ENCODE results near the gene TCF7.

DNA sequence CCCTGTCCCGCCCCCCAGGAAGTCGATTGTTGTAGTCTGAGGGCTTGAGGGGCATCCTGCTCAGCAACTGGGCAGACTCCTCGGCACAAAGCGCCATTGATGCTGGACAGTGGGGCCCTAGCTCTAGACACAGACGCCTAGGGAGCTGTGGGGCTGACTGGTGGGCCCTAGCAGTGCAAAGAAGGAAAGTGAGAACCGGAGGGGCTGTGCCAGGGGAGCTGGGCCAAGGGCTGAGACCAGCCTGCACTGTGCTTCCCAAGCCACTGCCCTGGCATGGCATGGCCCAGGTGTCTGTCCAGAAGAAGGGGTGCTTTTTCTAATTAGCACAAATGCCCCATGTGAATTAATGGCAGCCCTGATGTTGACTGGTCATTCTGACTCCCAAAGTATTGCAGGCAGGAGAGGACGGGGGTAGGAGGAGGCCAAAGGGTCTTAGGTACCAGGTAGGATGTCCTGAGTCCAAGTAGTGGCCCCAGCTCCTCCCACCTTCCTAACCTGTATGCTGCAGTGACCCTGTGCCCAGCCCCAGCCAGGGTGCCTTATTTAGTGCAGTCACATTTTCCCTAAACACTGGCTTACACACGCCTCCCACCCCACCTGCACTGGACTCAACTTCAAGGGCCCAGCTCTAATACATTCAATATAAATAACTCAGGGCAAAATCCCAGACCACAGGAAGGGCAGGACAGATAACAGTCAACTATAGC is 15.9 kb downstream of the TCF7 start:
- no peak for TF ChIP-seq EZH2 (IDR thresholded peaks at IDR 0.05; ENCODE audit: low read depth)
- no peak for TF ChIP-seq CTCF (conservative IDR thresholded peaks at IDR 0.05)

All from PC-9 (cell line).